H9 (cell line): ENCODE results near the gene EML1. TPM values are rescaled to one million over a fixed set of nuclear protein-coding genes. Genes with fewer than 3 reads are reported as not detected.

Experiments used
- DNase-seq: peaks from one replicate; pipeline ENCODE4 v3.0.0-alpha.2; 2017
- H2AFZ ChIP-seq: one replicate; pipeline ENCODE4 v1.6.1; 2013; ENCODE audit warnings: mild to moderate bottlenecking, low read length, control low read depth, moderate library complexity
- H2AK5ac ChIP-seq: 2 replicates; pipeline ENCODE4 v1.6.1; 2013; ENCODE audit warnings: low read length, control low read depth, mixed read lengths; ENCODE audit not compliant: insufficient read length
- H2BK120ac ChIP-seq: one replicate; pipeline ENCODE4 v1.6.1; 2013; ENCODE audit warnings: low read depth, mild to moderate bottlenecking, low read length, control low read depth, inconsistent platforms; ENCODE audit not compliant: poor library complexity, severe bottlenecking
- H2BK12ac ChIP-seq: 2 replicates; pipeline ENCODE4 v1.6.1; 2013; ENCODE audit warnings: low read length, control low read depth, mixed read lengths, low read depth; ENCODE audit not compliant: insufficient read length
- H2BK15ac ChIP-seq: 2 replicates; pipeline ENCODE4 v1.6.1; 2013; ENCODE audit warnings: low read depth, low read length, control low read depth
- H2BK20ac ChIP-seq: one replicate; pipeline ENCODE4 v1.6.1; 2013; ENCODE audit warnings: low read depth, mild to moderate bottlenecking, low read length, control low read depth, inconsistent platforms; ENCODE audit not compliant: poor library complexity, severe bottlenecking
- H2BK5ac ChIP-seq: 2 replicates; pipeline ENCODE4 v1.6.1; 2013; ENCODE audit warnings: low read length, control low read depth, mixed read lengths; ENCODE audit not compliant: insufficient read length
- H3K14ac ChIP-seq: 2 replicates; pipeline ENCODE4 v1.6.1; 2013; ENCODE audit warnings: low read length, control low read depth; ENCODE audit not compliant: insufficient read depth
- H3K18ac ChIP-seq: 2 replicates; pipeline ENCODE4 v1.6.1; 2013; ENCODE audit warnings: low read depth, mild to moderate bottlenecking, mixed read lengths, low read length, control low read depth; ENCODE audit not compliant: insufficient read length
- H3K23ac ChIP-seq: 2 replicates; pipeline ENCODE4 v1.6.1; 2013; ENCODE audit warnings: low read length, control low read depth, mixed read lengths, low read depth; ENCODE audit not compliant: insufficient read length
- H3K23me2 ChIP-seq: 2 replicates; pipeline ENCODE4 v1.6.1; 2013; ENCODE audit warnings: low read depth, mild to moderate bottlenecking, mixed read lengths, low read length, control low read depth; ENCODE audit not compliant: insufficient read length, poor library complexity, severe bottlenecking
- H3K27ac ChIP-seq: 2 replicates; pipeline ENCODE4 v1.5.1; 2013; ENCODE audit warnings: low read length, control low read depth, mixed read lengths, low read depth; ENCODE audit not compliant: insufficient read length
- H3K27me3 ChIP-seq: 2 replicates; pipeline ENCODE4 v1.6.1; 2013; ENCODE audit warnings: low read length, control low read depth, inconsistent platforms; ENCODE audit not compliant: insufficient read depth
- H3K4ac ChIP-seq: 2 replicates; pipeline ENCODE4 v1.6.1; 2013; ENCODE audit warnings: low read depth, mild to moderate bottlenecking, control low read depth, inconsistent platforms, low read length, moderate library complexity
- H3K4me1 ChIP-seq: 2 replicates; pipeline ENCODE4 v1.6.1; 2013; ENCODE audit warnings: low read length, control low read depth, inconsistent platforms; ENCODE audit not compliant: insufficient read depth
- H3K4me2 ChIP-seq: 2 replicates; pipeline ENCODE4 v1.6.1; 2013; ENCODE audit warnings: low read length, control low read depth, mixed read lengths; ENCODE audit not compliant: insufficient read length, insufficient read depth
- H3K56ac ChIP-seq: 2 replicates; pipeline ENCODE4 v1.6.1; 2013; ENCODE audit warnings: low read depth, mild to moderate bottlenecking, mixed read lengths, low read length, control low read depth; ENCODE audit not compliant: insufficient read length
- H3K79me1 ChIP-seq: 2 replicates; pipeline ENCODE4 v1.6.1; 2013; ENCODE audit warnings: low read depth, mild to moderate bottlenecking, moderate library complexity, low read length, control low read depth, inconsistent platforms; ENCODE audit not compliant: insufficient read depth, poor library complexity, severe bottlenecking
- H3K79me2 ChIP-seq: 2 replicates; pipeline ENCODE4 v1.6.1; 2013; ENCODE audit warnings: low read length, control low read depth, inconsistent platforms; ENCODE audit not compliant: insufficient read depth
- H3K9ac ChIP-seq: 2 replicates; pipeline ENCODE4 v1.6.1; 2013; ENCODE audit warnings: low read length, control low read depth, mixed read lengths; ENCODE audit not compliant: insufficient read length; ENCODE audit errors: extremely low read depth
- H3K9me3 ChIP-seq: one replicate; pipeline ENCODE4 v1.6.1; 2013; ENCODE audit warnings: low read depth, low read length, inconsistent platforms; ENCODE audit not compliant: control insufficient read depth
- H3T11ph ChIP-seq: one replicate; pipeline ENCODE4 v1.6.1; 2013; ENCODE audit warnings: mild to moderate bottlenecking, low read length, control low read depth, inconsistent platforms
- H4K20me1 ChIP-seq: one replicate; pipeline ENCODE4 v1.6.1; 2013; ENCODE audit not compliant: control insufficient read depth, insufficient read length, insufficient read depth
- H4K5ac ChIP-seq: 2 replicates; pipeline ENCODE4 v1.6.1; 2013; ENCODE audit warnings: low read depth, mild to moderate bottlenecking, mixed read lengths, low read length, control low read depth; ENCODE audit not compliant: insufficient read length
- H4K8ac ChIP-seq: replicated peaks from 2 replicates; pipeline ENCODE4 v1.6.1; 2013; ENCODE audit warnings: low read length, control low read depth, mixed read lengths, low read depth; ENCODE audit not compliant: insufficient read length
- H4K91ac ChIP-seq: 2 replicates; pipeline ENCODE4 v1.6.1; 2013; ENCODE audit warnings: low read depth, mild to moderate bottlenecking, moderate library complexity, mixed read lengths, low read length, control low read depth; ENCODE audit not compliant: insufficient read length
- H3K27ac Mint-ChIP-seq, 3 experiments: 2 replicates in 2 of 3; 3 replicates in 1 of 3; pipeline ENCODE4 v1.8.0; 2020 to 2021; ENCODE audit warnings: mixed read lengths in 3 of 3, mild to moderate bottlenecking in 1 of 3, moderate library complexity in 1 of 3
- H3K27me3 Mint-ChIP-seq: 2 replicates; pipeline ENCODE4 v1.8.0; 2021; ENCODE audit warnings: low read depth, mild to moderate bottlenecking, moderate library complexity, mixed read lengths
- H3K36me3 Mint-ChIP-seq, 3 experiments: 2 replicates in 2 of 3; 3 replicates in 1 of 3; pipeline ENCODE4 v1.8.0; 2020 to 2021; ENCODE audit warnings: low read depth in 3 of 3, mixed read lengths in 3 of 3; ENCODE audit not compliant: insufficient read depth in 1 of 3
- H3K4me1 Mint-ChIP-seq, 2 experiments: 2 replicates each; pipeline ENCODE4 v1.8.0; 2020; ENCODE audit warnings: mixed read lengths in 2 of 2
- H3K4me3 Mint-ChIP-seq, 2 experiments: 2 replicates in 1 of 2; 3 replicates in 1 of 2; pipeline ENCODE4 v1.8.0; 2020 to 2021; ENCODE audit warnings: mild to moderate bottlenecking in 2 of 2, mixed read lengths in 2 of 2, moderate library complexity in 1 of 2
- H3K9me3 Mint-ChIP-seq, 2 experiments: 2 replicates in 1 of 2; 3 replicates in 1 of 2; pipeline ENCODE4 v1.8.0; 2020; ENCODE audit warnings: mild to moderate bottlenecking in 2 of 2, mixed read lengths in 2 of 2, moderate library complexity in 1 of 2
- CTCF ChIP-seq: fragments of 200-600 bp; sonication (generic); conservative IDR thresholded peaks from 3 replicates; pipeline ENCODE4 v1.8.0; 2021; ENCODE audit warnings: antibody characterized with exemption, mild to moderate bottlenecking
- WGBS: extraction: QIAGEN DNeasy Blood & Tissue Kit; methylation state at CpG from one replicate; pipeline ENCODE4 v1.1.7; 2013; ENCODE audit warnings: missing lambda C conversion rate, low lambda C conversion rate, mixed read lengths; ENCODE audit not compliant: insufficient read length; ENCODE audit errors: extremely low coverage; 5-methylcytosine and 5-hydroxymethylcytosine counted together
- total RNA-seq: library from RNA; stranded (reverse); gene quantifications from 2 replicates; pipeline ENCODE4 v1.2.1, GENCODE V29; 2021

EML1 gene
- total RNA-seq, 1 experiment from 2014 or later, result 16.7 TPM

GRCh38 chr14:99928963-99929362, 135.8 kb downstream of the EML1 start:
- Histone ChIP-seq H4K20me1 (no peaks in the 10 kb centered on the region), H4K5ac (no peak overlapping the region), H3K23me2 (no peaks in the 10 kb centered on the region), H3K4ac (no peak overlapping the region), H2BK12ac (no peak overlapping the region), H3K23ac (no peak overlapping the region), H3K79me1 (no peaks in the 10 kb centered on the region), H3K9ac (no peak overlapping the region), H2AK5ac (no peak overlapping the region), H2BK5ac (no peak overlapping the region), H2BK15ac (no peak overlapping the region), H4K91ac (no peak overlapping the region), H3K18ac (no peak overlapping the region), H3T11ph (no peak overlapping the region), H2AFZ (no peak overlapping the region), H3K14ac (no peak overlapping the region), H3K9me3 (peaks cover 5% of the 10 kb centered on the region), H3K4me2 (no peak overlapping the region), H3K27ac (no peak overlapping the region), H2BK20ac (no peak overlapping the region), H3K56ac (no peak overlapping the region), H4K8ac (no peak overlapping the region), H3K79me2 (no peaks in the 10 kb centered on the region), H3K27me3 (no peaks in the 10 kb centered on the region), H2BK120ac (no peak overlapping the region), H3K4me1 (no peaks in the 10 kb centered on the region)
- Mint-ChIP-seq H3K36me3 (peaks cover 5 to 22% (median 11%) of the 10 kb centered on the region in 3 experiments; a peak in 4 of 7 replicates), H3K9me3 (peaks cover 6 to 12% of the 10 kb centered on the region in 2 experiments), H3K27ac (no peak overlapping the region), H3K4me3 (no peak overlapping the region), H3K4me1 (peaks cover 5 to 11% of the 10 kb centered on the region in 2 experiments; a peak in 3 of 4 replicates), H3K27me3 (no peaks in the 10 kb centered on the region)
- TF ChIP-seq CTCF, result no peak
- no peak for DNase-seq
- no CpG with 5 or more reads among the region's 5 CpGs for WGBS
